PFSK-1 (cell line): ENCODE data around the gene DESI2.

Experiments used
- POLR2AphosphoS5 ChIP-seq: IDR thresholded peaks from 2 replicates; pipeline ENCODE4 v1.6.1; 2012; ENCODE audit warnings: low read depth, mild to moderate bottlenecking, control low read depth, low read length, moderate library complexity
- SIN3A ChIP-seq: IDR thresholded peaks from 2 replicates; pipeline ENCODE4 v1.6.1; 2012; ENCODE audit warnings: mild to moderate bottlenecking, low read length, moderate library complexity, borderline replicate concordance; ENCODE audit not compliant: insufficient read depth
- TAF1 ChIP-seq: IDR thresholded peaks from 2 replicates; pipeline ENCODE4 v1.6.1; 2012; ENCODE audit warnings: low read length, control low read depth, borderline replicate concordance; ENCODE audit not compliant: insufficient read depth
- TF ChIP-seq, protein P1 (sequence below), 2 experiments: IDR thresholded peaks; 2 replicates each; pipeline versions ENCODE4 v1.6.1 to v1.8.0; 2011 to 2012; ENCODE audit warnings: low read depth in 2 of 2, low read length in 2 of 2, control low read depth in 1 of 2, inconsistent platforms in 1 of 2, mild to moderate bottlenecking in 1 of 2, moderate library complexity in 1 of 2; ENCODE audit not compliant: insufficient read depth in 1 of 2

DNA sequence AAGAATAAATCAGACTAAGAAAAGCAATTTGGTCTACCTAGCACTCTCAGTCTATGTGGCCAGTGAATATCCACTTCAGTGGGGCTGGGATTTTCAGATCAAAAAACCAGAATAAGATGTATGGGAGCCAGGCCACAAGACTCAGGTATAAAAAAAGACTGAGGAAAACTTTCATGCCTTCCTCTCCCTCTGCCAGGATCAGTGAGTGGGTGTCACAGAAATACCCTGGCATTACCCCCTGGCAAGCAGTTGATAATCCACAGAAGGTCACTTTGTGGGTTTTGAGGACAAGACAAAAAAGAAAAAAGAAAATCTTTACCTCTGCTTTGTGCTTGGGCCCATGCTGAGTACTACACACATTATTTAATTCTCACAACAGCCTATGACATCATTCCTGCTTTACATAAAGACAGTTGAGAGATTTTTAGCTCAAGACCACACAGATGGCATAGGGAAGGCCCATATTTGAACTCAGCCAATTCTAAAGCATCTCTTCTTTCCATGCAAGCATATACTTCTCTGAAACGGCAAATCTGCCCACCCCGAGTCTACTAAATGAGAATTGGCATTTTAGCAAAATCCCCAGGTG lies 57.6 kb downstream of the DESI2 start:
- TF ChIP-seq SIN3A (no peak), POLR2AphosphoS5 (no peak), TAF1 (no peak)
- TF ChIP-seq, protein P1, sequence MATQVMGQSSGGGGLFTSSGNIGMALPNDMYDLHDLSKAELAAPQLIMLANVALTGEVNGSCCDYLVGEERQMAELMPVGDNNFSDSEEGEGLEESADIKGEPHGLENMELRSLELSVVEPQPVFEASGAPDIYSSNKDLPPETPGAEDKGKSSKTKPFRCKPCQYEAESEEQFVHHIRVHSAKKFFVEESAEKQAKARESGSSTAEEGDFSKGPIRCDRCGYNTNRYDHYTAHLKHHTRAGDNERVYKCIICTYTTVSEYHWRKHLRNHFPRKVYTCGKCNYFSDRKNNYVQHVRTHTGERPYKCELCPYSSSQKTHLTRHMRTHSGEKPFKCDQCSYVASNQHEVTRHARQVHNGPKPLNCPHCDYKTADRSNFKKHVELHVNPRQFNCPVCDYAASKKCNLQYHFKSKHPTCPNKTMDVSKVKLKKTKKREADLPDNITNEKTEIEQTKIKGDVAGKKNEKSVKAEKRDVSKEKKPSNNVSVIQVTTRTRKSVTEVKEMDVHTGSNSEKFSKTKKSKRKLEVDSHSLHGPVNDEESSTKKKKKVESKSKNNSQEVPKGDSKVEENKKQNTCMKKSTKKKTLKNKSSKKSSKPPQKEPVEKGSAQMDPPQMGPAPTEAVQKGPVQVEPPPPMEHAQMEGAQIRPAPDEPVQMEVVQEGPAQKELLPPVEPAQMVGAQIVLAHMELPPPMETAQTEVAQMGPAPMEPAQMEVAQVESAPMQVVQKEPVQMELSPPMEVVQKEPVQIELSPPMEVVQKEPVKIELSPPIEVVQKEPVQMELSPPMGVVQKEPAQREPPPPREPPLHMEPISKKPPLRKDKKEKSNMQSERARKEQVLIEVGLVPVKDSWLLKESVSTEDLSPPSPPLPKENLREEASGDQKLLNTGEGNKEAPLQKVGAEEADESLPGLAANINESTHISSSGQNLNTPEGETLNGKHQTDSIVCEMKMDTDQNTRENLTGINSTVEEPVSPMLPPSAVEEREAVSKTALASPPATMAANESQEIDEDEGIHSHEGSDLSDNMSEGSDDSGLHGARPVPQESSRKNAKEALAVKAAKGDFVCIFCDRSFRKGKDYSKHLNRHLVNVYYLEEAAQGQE (IDR thresholded peaks at IDR 0.05; ENCODE audit: insufficient read depth in 1 of 2, low read depth in 2 of 2, low read length in 2 of 2), result no peak
